HG03354 (cell line): Measurements from ENCODE around the gene IPO9.

Source experiments
- ATAC-seq: cut with Tn5 transposase; IDR thresholded peaks from one replicate; pipeline ENCODE4 v1.9.1; 2021; ENCODE audit warnings: mild to moderate bottlenecking; ENCODE audit not compliant: unreplicated experiment, poor library complexity, severe bottlenecking

IPO9 gene

GRCh38 chr1:201828820-201829774 is at the start of gene IPO9:
IPO9 (plus strand) TSS chr1:201829157; CDS start chr1:201829210, 53 bp downstream.
- peak; percentile 92 for ATAC-seq

GRCh38 chr1:201779351-201779880 is 49.5 kb upstream of the IPO9 start:
- no peak for ATAC-seq

GRCh38 chr1:201780952-201781351 is 48.0 kb upstream of the IPO9 start:
- ATAC-seq: no peak

- no peak for ATAC-seq
Measured at GRCh38 chr1:201781437-201781836, 47.5 kb upstream of the IPO9 start.

- no peak for ATAC-seq
Measured at GRCh38 chr1:201782353-201782752, 46.6 kb upstream of the IPO9 start.

DNA sequence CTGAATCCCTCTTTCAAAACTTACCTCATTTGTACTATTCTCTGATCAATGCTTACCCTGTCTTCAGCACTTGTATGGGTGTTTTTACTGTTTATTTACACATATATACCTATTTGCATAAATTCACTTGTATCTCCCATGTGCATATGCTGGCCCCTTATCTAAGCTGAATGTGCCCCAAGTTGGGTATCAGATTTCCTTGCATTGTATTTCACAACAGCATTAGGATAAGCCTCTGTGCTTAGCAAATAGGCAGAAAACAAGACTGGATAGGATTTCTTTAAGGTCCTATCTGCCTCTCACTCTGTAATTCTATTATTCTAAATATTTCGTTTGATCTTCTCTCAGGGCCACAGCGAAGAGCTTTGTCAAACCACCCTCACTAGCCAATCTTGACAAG is 45.9 kb upstream of the IPO9 start:
- ATAC-seq: no peak

DNA sequence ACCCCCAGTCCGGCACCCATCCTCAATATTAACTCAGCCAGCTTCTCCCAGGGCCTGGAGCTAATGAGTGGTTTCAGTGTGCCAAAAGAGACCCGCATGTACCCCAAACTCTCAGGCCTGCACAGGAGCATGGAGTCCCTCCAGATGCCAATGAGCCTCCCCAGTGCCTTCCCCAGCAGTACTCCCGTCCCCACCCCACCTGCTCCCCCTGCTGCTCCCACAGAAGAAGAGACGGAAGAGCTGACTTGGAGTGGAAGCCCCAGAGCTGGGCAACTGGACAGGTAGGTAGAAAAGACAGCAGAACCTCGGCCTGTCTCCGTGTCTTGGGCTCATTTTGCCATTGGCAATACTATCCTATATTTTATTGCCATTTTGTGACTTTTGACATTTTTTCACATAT is 45.4 kb upstream of the IPO9 start:
- ATAC-seq: no peak

DNA sequence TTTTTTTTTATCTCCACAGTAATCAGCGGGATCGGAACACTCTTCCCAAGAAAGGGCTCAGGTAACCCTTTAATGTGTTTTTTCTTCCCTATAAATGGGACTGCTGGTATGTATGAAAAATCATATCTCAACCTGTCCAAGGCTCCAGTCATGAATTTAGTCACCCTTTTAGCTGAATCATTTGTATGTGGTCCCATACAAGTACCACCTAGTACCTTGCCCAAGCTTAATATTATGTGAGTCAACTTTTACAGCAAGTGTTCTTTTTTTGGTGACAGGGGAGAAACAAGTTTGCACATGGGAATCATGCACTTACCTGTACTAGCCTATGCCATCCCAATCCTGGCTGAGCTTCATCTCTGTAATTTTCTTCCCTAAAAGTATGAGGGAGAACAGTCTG is 43.7 kb upstream of the IPO9 start:
- no peak for ATAC-seq

DNA sequence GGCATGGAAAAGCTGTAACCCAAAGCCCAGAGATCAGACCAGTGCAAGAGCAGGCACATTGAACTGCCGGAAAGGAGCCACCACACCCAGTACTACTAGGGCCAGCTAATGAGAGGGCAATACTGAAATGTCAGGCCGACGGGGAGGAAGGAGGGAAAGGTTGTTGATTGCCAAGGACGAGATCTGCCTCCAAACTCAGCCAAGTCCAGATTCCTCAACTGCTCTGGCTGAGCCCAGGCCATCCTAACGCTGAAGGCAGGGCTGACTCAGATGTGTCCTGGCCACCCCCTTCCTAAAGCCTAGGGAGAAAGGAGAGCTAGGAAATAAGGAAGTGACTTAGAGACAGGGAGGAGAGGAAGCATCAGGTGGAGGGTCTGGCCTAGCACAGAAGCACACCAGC is 42.1 kb upstream of the IPO9 start:
- no peak for ATAC-seq

DNA sequence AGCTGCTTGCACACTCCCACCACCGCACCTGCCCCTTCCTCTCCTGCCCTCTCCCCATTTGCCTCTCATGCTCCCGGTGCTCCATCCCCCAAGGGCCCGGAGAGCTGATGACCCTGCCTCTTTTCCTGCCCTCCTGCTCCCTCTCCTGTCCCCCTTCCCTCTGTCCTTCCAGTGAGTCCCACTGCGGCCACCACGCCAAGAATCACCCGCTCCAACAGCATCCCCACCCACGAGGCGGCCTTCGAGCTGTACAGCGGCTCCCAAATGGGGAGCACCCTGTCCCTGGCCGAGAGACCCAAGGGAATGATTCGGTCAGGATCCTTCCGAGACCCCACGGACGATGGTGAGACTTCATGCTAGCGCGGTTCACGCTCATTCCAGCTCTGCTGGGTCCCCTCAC is 40.7 kb upstream of the IPO9 start:
- no peak for ATAC-seq

DNA sequence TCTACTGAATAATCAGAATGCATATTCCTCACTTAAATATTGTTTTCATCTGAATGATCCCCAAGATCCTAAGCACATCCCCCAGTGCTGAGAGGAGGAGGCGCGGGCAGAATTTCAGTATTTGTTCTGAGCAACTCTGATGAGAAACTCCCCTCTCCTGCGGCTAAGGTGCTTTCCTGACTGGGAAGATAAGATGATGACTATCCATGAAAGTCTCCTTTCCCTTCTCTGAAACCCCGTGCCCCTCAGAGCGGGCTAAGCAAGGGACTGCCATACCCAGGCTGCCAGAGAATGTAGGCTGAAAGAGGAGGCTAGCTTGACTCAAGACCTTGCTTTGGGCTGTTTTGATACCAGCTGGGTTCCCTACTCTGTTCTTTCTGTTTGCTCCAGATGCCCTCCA is 39.7 kb upstream of the IPO9 start:
- ATAC-seq: no peak

GRCh38 chr1:201790261-201790660 is 38.7 kb upstream of the IPO9 start:
- ATAC-seq: no peak

DNA sequence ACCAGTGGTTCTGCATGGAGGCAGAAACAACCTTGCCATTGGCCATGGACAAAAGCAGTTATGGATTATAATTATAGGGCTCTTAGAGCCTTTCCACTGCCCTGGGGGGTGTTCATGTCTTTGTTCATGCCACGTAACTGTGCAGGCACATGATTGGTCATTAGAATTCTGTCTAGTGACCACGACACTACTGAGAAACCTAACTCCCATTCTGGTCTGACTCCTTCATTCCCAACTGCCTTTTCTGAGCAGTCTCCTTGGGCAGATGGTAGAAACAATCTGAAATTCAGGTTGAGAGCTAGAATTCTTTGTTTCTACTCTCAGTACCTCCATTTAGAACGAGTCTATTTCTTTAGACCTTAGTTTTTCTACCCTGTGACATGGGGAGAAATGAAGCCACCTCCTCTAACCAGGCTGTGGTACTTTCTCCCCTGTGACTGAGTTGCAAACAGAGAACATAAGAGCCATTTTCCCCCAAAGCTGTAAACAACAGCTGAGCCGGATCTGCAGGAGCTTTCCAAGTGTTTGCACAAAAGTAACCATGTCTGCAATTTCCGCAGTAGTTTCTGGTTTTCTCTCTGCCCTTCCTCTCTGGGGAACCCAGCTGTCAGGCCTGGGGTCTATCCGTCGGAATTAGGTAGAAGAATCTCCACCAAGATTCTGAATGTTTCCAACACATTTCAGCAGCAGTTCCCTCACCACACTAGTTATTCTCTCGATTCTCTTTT is 37.7 kb upstream of the IPO9 start:
- no peak for ATAC-seq

- ATAC-seq: no peak
Measured at GRCh38 chr1:201791779-201792173, 37.2 kb upstream of the IPO9 start.

GRCh38 chr1:201792534-201793305 is 36.2 kb upstream of the IPO9 start:
- no peak for ATAC-seq

- ATAC-seq: no peak
Measured at GRCh38 chr1:201793306-201793925, 35.5 kb upstream of the IPO9 start.

GRCh38 chr1:201795066-201795465 is 33.9 kb upstream of the IPO9 start:
- no peak for ATAC-seq

- ATAC-seq: no peak
Measured at GRCh38 chr1:201800246-201800645, 28.7 kb upstream of the IPO9 start.

GRCh38 chr1:201806801-201807200 is 22.2 kb upstream of the IPO9 start:
- ATAC-seq: no peak
